GM12878 (cell line): ENCODE measurements around the gene NRM. TPM values are rescaled to one million over a fixed set of nuclear protein-coding genes. Genes with fewer than 3 reads are reported as not detected.

Source experiments
- BACH1 ChIP-seq: fragments of 450-650 bp; IDR thresholded peaks from 2 replicates; pipeline ENCODE4 v1.6.1; 2017; ENCODE audit warnings: mild to moderate bottlenecking, borderline replicate concordance
- BRCA1 ChIP-seq: IDR thresholded peaks from 2 replicates; pipeline ENCODE4 v1.6.1; 2011; ENCODE audit warnings: low read depth, low read length, improper control_type of control experiment
- CBFB ChIP-seq: IDR thresholded peaks from 2 replicates; pipeline ENCODE4 v1.6.1; 2016; ENCODE audit warnings: antibody characterized with exemption, low read depth
- EED ChIP-seq: sonication (generic); IDR thresholded peaks from 2 replicates; pipeline ENCODE4 v1.6.1; 2016; ENCODE audit warnings: antibody characterized with exemption, low read depth
- FOXM1 ChIP-seq: IDR thresholded peaks from 2 replicates; pipeline ENCODE4 v1.6.1; 2012; ENCODE audit warnings: low read depth, mild to moderate bottlenecking, inconsistent platforms, low read length, moderate library complexity
- HDAC2 ChIP-seq: fragments of 200-600 bp; sonication (generic); IDR thresholded peaks from 2 replicates; pipeline ENCODE4 v1.6.1; 2017
- IRF4 ChIP-seq: IDR thresholded peaks from 2 replicates; pipeline ENCODE4 v1.6.1; 2011; ENCODE audit warnings: low read depth, low read length
- LARP7 ChIP-seq: fragments of 450-650 bp; IDR thresholded peaks from 2 replicates; pipeline ENCODE4 v1.6.1; 2017; ENCODE audit warnings: mild to moderate bottlenecking
- MYC ChIP-seq: IDR thresholded peaks from 2 replicates; pipeline ENCODE4 v1.6.1; 2011; ENCODE audit warnings: mild to moderate bottlenecking, low read length, moderate library complexity, inconsistent platforms; ENCODE audit not compliant: insufficient read depth, insufficient replicate concordance, insufficient read length, severe bottlenecking
- NFYB ChIP-seq: IDR thresholded peaks from 2 replicates; pipeline ENCODE4 v1.6.1; 2011; ENCODE audit warnings: low read depth, mild to moderate bottlenecking, low read length, improper control_type of control experiment, moderate library complexity; ENCODE audit not compliant: insufficient read depth
- POLR2A ChIP-seq: IDR thresholded peaks from 2 replicates; pipeline ENCODE4 v1.6.1; 2011; ENCODE audit warnings: low read depth, mild to moderate bottlenecking, low read length
- POLR2AphosphoS5 ChIP-seq: IDR thresholded peaks from 2 replicates; pipeline ENCODE4 v1.6.1; 2011; ENCODE audit warnings: mild to moderate bottlenecking, low read length, inconsistent platforms
- RUNX3 ChIP-seq: IDR thresholded peaks from 2 replicates; pipeline ENCODE4 v1.6.1; 2012; ENCODE audit warnings: low read length, inconsistent platforms
- SREBF2 ChIP-seq: IDR thresholded peaks from 2 replicates; pipeline ENCODE4 v1.6.1; 2012; ENCODE audit warnings: mild to moderate bottlenecking, low read length
- TCF3 ChIP-seq: IDR thresholded peaks from 2 replicates; pipeline ENCODE4 v1.6.1; 2012; ENCODE audit warnings: low read depth, mild to moderate bottlenecking, low read length, borderline replicate concordance; ENCODE audit not compliant: insufficient read depth
- WRNIP1 ChIP-seq: IDR thresholded peaks from 2 replicates; pipeline ENCODE4 v1.6.1; 2011; ENCODE audit warnings: low read depth, low read length, improper control_type of control experiment, borderline replicate concordance
- ZNF384 ChIP-seq: IDR thresholded peaks from 2 replicates; pipeline ENCODE4 v1.6.1; 2012; ENCODE audit warnings: low read depth, mild to moderate bottlenecking, low read length, improper control_type of control experiment, borderline replicate concordance
- ZNF622 ChIP-seq: fragments of 450-650 bp; IDR thresholded peaks from 2 replicates; pipeline ENCODE4 v1.6.1; 2017; ENCODE audit warnings: mild to moderate bottlenecking, inconsistent platforms
- polyA plus RNA-seq, 11 experiments: library from polyadenylated mRNA; depleted of rRNA in 4 of 11; unstranded in 6 of 11; stranded (reverse) in 5 of 11; fragments of >200 nt; fragmentation: Nextera tagmentation in 4 of 11; fragmentation: Illumina TruSeq in 1 of 11; extraction: Ambion mirVana in 4 of 11; extraction: Trizol in 1 of 11; gene quantifications; 1 replicate in 1 of 11; 2 replicates in 10 of 11; pipeline versions ENCODE4 v1.2.1 to v1.2.3, GENCODE V29; 2011 to 2016; ENCODE audit warnings: inconsistent platforms in 2 of 11, missing spikeins in 2 of 11, low read depth in 1 of 11
- total RNA-seq, 4 experiments: library from RNA; depleted of rRNA in 3 of 4; stranded (reverse); fragments of >200 nt in 3 of 4; fragmentation: Illumina TruSeq in 1 of 4; extraction: Trizol in 1 of 4; gene quantifications; 2 replicates each; pipeline versions ENCODE4 v1.2.1 to v1.2.3, GENCODE V29; 2013 to 2021
- TF ChIP-seq, protein P1 (sequence below): fragments of 450-650 bp; IDR thresholded peaks from 2 replicates; pipeline ENCODE4 v1.6.1; 2018; ENCODE audit warnings: borderline replicate concordance, mild to moderate bottlenecking; ENCODE audit not compliant: partially characterized antibody
- TF ChIP-seq, protein P2 (sequence below): fragments of 450-650 bp; IDR thresholded peaks from 2 replicates; pipeline ENCODE4 v1.6.1; 2016; ENCODE audit warnings: mild to moderate bottlenecking
- TF ChIP-seq, protein P3 (sequence below): fragments of 150-350 bp; IDR thresholded peaks from 2 replicates; pipeline ENCODE4 v1.6.1; 2014; ENCODE audit warnings: mild to moderate bottlenecking, low read depth, low read length
- TF ChIP-seq, protein P4 (sequence below): fragments of 450-650 bp; IDR thresholded peaks from 2 replicates; pipeline ENCODE4 v1.6.1; 2018; ENCODE audit warnings: mild to moderate bottlenecking, low read depth, moderate library complexity; ENCODE audit not compliant: partially characterized antibody

NRM gene
- total and polyA plus RNA-seq, 10 of the 15 experiments (the other 5 are each of a cell fraction or from before 2014, with no cell fraction given): 15.4 to 46.7 (median 29.0) TPM

DNA sequence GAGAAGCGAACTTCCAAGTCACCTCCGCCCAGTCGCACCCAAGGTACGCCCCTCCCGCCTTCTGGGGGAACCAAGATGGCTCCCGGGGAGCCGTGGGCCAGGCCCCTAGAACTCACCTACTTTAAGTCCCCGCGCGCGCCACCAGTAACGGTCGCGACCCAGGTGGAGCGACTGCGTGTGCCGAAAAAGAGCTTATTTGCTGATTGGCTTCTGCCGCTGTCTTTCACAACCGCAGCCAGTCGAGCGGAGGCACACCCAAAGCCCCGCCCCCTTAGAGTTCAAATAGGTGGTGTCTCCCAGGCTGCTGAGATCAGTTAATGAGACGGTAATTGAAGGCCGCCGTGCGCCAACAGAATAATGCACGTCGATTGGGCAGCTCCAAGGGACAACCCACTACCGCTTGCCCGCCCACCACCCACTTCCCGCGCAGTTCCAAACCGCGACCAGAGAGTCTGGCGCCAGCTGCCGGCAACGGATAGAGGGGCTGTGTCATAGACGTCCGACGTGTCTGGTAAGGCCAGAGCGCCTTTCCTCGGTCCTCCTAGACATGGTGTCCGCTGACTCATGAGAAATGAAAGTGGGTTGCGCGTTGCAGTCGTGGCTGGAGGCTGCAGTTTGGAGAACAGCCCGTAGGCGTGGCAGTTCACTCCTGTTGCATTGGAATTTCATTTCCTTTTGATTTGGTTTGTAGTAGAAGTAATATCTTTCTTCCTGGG is 26.5 kb upstream of the NRM start, which contains the start of gene MDC1 (continued):
- TF ChIP-seq, protein P1, sequence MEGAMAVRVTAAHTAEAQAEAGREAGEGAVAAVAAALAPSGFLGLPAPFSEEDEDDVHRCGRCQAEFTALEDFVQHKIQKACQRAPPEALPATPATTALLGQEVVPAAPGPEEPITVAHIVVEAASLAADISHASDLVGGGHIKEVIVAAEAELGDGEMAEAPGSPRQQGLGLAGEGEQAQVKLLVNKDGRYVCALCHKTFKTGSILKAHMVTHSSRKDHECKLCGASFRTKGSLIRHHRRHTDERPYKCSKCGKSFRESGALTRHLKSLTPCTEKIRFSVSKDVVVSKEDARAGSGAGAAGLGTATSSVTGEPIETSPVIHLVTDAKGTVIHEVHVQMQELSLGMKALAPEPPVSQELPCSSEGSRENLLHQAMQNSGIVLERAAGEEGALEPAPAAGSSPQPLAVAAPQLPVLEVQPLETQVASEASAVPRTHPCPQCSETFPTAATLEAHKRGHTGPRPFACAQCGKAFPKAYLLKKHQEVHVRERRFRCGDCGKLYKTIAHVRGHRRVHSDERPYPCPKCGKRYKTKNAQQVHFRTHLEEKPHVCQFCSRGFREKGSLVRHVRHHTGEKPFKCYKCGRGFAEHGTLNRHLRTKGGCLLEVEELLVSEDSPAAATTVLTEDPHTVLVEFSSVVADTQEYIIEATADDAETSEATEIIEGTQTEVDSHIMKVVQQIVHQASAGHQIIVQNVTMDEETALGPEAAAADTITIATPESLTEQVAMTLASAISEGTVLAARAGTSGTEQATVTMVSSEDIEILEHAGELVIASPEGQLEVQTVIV: no peak
- TF ChIP-seq POLR2A: peak; percentile 80
- TF ChIP-seq, protein P2, sequence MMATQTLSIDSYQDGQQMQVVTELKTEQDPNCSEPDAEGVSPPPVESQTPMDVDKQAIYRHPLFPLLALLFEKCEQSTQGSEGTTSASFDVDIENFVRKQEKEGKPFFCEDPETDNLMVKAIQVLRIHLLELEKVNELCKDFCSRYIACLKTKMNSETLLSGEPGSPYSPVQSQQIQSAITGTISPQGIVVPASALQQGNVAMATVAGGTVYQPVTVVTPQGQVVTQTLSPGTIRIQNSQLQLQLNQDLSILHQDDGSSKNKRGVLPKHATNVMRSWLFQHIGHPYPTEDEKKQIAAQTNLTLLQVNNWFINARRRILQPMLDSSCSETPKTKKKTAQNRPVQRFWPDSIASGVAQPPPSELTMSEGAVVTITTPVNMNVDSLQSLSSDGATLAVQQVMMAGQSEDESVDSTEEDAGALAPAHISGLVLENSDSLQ: peak; percentile 99
- TF ChIP-seq SREBF2: no peak
- 0 out of 2 replicates have a peak, but pooled peaks have one; percentile 74 for TF ChIP-seq WRNIP1
- TF ChIP-seq, protein P3, sequence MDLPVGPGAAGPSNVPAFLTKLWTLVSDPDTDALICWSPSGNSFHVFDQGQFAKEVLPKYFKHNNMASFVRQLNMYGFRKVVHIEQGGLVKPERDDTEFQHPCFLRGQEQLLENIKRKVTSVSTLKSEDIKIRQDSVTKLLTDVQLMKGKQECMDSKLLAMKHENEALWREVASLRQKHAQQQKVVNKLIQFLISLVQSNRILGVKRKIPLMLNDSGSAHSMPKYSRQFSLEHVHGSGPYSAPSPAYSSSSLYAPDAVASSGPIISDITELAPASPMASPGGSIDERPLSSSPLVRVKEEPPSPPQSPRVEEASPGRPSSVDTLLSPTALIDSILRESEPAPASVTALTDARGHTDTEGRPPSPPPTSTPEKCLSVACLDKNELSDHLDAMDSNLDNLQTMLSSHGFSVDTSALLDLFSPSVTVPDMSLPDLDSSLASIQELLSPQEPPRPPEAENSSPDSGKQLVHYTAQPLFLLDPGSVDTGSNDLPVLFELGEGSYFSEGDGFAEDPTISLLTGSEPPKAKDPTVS: no peak
- TF ChIP-seq POLR2AphosphoS5: peak; percentile 87
- no peak for TF ChIP-seq ZNF384
- TF ChIP-seq IRF4: peak; percentile 65; the same call in 1 of the 2 replicates
- peak; percentile 47 for TF ChIP-seq MYC
- peak; percentile 99 for TF ChIP-seq TCF3
- TF ChIP-seq, protein P4, sequence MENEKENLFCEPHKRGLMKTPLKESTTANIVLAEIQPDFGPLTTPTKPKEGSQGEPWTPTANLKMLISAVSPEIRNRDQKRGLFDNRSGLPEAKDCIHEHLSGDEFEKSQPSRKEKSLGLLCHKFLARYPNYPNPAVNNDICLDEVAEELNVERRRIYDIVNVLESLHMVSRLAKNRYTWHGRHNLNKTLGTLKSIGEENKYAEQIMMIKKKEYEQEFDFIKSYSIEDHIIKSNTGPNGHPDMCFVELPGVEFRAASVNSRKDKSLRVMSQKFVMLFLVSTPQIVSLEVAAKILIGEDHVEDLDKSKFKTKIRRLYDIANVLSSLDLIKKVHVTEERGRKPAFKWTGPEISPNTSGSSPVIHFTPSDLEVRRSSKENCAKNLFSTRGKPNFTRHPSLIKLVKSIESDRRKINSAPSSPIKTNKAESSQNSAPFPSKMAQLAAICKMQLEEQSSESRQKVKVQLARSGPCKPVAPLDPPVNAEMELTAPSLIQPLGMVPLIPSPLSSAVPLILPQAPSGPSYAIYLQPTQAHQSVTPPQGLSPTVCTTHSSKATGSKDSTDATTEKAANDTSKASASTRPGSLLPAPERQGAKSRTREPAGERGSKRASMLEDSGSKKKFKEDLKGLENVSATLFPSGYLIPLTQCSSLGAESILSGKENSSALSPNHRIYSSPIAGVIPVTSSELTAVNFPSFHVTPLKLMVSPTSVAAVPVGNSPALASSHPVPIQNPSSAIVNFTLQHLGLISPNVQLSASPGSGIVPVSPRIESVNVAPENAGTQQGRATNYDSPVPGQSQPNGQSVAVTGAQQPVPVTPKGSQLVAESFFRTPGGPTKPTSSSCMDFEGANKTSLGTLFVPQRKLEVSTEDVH: peak; percentile 98
- peak; percentile 92 for TF ChIP-seq NFYB
- no peak for TF ChIP-seq HDAC2
- TF ChIP-seq CBFB: peak; percentile 92
- no peak for TF ChIP-seq FOXM1
- TF ChIP-seq ZNF622: no peak
- TF ChIP-seq LARP7: peak; percentile 10; the same call in 1 of the 2 replicates
- TF ChIP-seq EED: no peak; the same call in 1 of the 2 replicates
- TF ChIP-seq BRCA1: no peak
- peak; percentile 88 for TF ChIP-seq BACH1
- TF ChIP-seq RUNX3: no peak
